H1 (cell line): ENCODE results near the gene SEH1L. TPM values are rescaled to one million over a fixed set of nuclear protein-coding genes. Genes with fewer than 3 reads are reported as not detected.

ENCODE experiments used
- CTCF ChIA-PET: fragments of 300-600 bp; sonication (Branson Sonifier 250); formaldehyde crosslinking; loops from one replicate; lab custom pipeline; 2021; ENCODE audit not compliant: partially characterized antibody; lab: Charles Lee
- POLR2A ChIA-PET: fragments of 300-600 bp; sonication (Branson Sonifier 250); formaldehyde crosslinking; loops from one replicate; lab custom pipeline; 2021; ENCODE audit warnings: inconsistent platforms; ENCODE audit not compliant: partially characterized antibody; lab: Charles Lee
- DNase-seq, 2 experiments: peaks; one replicate each; pipeline versions ENCODE4 v3.0.0 to v3.0.0-alpha.2; 2010 to 2022; ENCODE audit warnings: low spot score in 2 of 2, low read depth in 1 of 2, mixed read lengths in 1 of 2
- FAIRE-seq: peaks from 2 replicates; lab custom pipeline; 2011; peaks lifted over from hg19 to GRCh38; lab: Jason Lieb, UNC
- H2AFZ ChIP-seq: 2 replicates; pipeline ENCODE4 v1.8.1; 2012; ENCODE audit warnings: low read length, inconsistent platforms
- H2AK5ac ChIP-seq: 2 replicates; pipeline ENCODE4 v1.6.1; 2013; ENCODE audit warnings: low read depth, low read length
- H2BK120ac ChIP-seq: replicated peaks from 2 replicates; pipeline ENCODE3; 2013; ENCODE audit warnings: low read depth, low read length, inconsistent platforms
- H2BK12ac ChIP-seq: 2 replicates; pipeline ENCODE4 v1.6.1; 2013; ENCODE audit warnings: low read depth, low read length
- H2BK15ac ChIP-seq: 2 replicates; pipeline ENCODE4 v1.6.1; 2013; ENCODE audit warnings: low read length
- H2BK20ac ChIP-seq: 2 replicates; pipeline ENCODE4 v1.6.1; 2013; ENCODE audit warnings: low read length
- H2BK5ac ChIP-seq: 2 replicates; pipeline ENCODE4 v1.6.1; 2013; ENCODE audit warnings: low read depth, low read length
- H3K14ac ChIP-seq: 2 replicates; pipeline ENCODE4 v1.6.1; 2013; ENCODE audit warnings: inconsistent platforms; ENCODE audit not compliant: insufficient read length
- H3K18ac ChIP-seq: 2 replicates; pipeline ENCODE4 v1.6.1; 2013; ENCODE audit warnings: low read length; ENCODE audit errors: extremely low read depth
- H3K23ac ChIP-seq: 2 replicates; pipeline ENCODE4 v1.6.1; 2013; ENCODE audit warnings: inconsistent platforms; ENCODE audit not compliant: insufficient read length
- H3K23me2 ChIP-seq: 2 replicates; pipeline ENCODE4 v1.6.1; 2013; ENCODE audit warnings: low read depth, low read length
- H3K27ac ChIP-seq: 2 replicates; pipeline ENCODE4 v1.6.1; 2011; ENCODE audit warnings: low read depth, low read length, inconsistent platforms
- H3K27me3 ChIP-seq, 4 experiments: replicated peaks in 1 of 4; 1 replicate in 1 of 4; 2 replicates in 3 of 4; pipeline versions ENCODE4 v1.6.1 to v1.8.1; 2011 to 2013; ENCODE audit warnings: low read length in 3 of 4, mild to moderate bottlenecking in 3 of 4, inconsistent platforms in 2 of 4, mixed read lengths in 2 of 4, moderate library complexity in 1 of 4; ENCODE audit not compliant: control insufficient read depth in 3 of 4, insufficient read depth in 3 of 4; ENCODE audit errors: extremely low read depth in 1 of 4
- H3K36me3 ChIP-seq, 4 experiments: 2 replicates each; pipeline versions ENCODE4 v1.6.1 to v1.8.1; 2011 to 2013; ENCODE audit warnings: mild to moderate bottlenecking in 4 of 4, low read length in 3 of 4, moderate library complexity in 2 of 4, control low read depth in 1 of 4, inconsistent platforms in 1 of 4; ENCODE audit not compliant: insufficient read depth in 4 of 4, control insufficient read depth in 2 of 4
- H3K4ac ChIP-seq: replicated peaks from 2 replicates; pipeline ENCODE3; 2013; ENCODE audit warnings: low read length, low read depth, mixed read lengths, inconsistent platforms; ENCODE audit not compliant: insufficient read length
- H3K4me1 ChIP-seq, 4 experiments: replicated peaks in 1 of 4; 1 replicate in 1 of 4; 2 replicates in 3 of 4; pipeline versions ENCODE4 v1.6.1 to v1.8.1; 2011 to 2013; ENCODE audit warnings: low read length in 3 of 4, inconsistent platforms in 2 of 4, mixed read lengths in 1 of 4; ENCODE audit not compliant: insufficient read depth in 4 of 4, control insufficient read depth in 3 of 4
- H3K4me2 ChIP-seq, 2 experiments: 2 replicates each; pipeline versions ENCODE4 v1.6.1 to v1.8.1; 2011 to 2013; ENCODE audit warnings: low read depth in 2 of 2, low read length in 2 of 2, control low read depth in 1 of 2, inconsistent platforms in 1 of 2, mild to moderate bottlenecking in 1 of 2; ENCODE audit not compliant: insufficient read depth in 1 of 2
- H3K4me3 ChIP-seq, 4 experiments: fragments of 200-600, 300-600 bp in 1 of 4; sonication (generic), shearing (Covaris generic), sonication (Bioruptor Twin) in 1 of 4; 2 replicates each; pipeline versions ENCODE4 v1.5.1 to v1.8.1; 2011 to 2016; ENCODE audit warnings: low read length in 4 of 4, low read depth in 3 of 4, control low read depth in 2 of 4, inconsistent platforms in 2 of 4, mild to moderate bottlenecking in 2 of 4, mixed read lengths in 1 of 4, moderate library complexity in 1 of 4; ENCODE audit not compliant: insufficient read depth in 2 of 4; ENCODE audit errors: extremely low read depth in 1 of 4
- H3K56ac ChIP-seq: replicated peaks from 2 replicates; pipeline ENCODE3; 2013; ENCODE audit warnings: low read depth, mild to moderate bottlenecking, mixed read lengths, low read length, inconsistent platforms; ENCODE audit not compliant: insufficient read length
- H3K79me1 ChIP-seq: 2 replicates; pipeline ENCODE4 v1.6.1; 2013; ENCODE audit warnings: low read depth, low read length, control low read depth
- H3K79me2 ChIP-seq, 2 experiments: 2 replicates each; pipeline versions ENCODE4 v1.6.1 to v1.8.1; 2012 to 2013; ENCODE audit warnings: low read length in 2 of 2, mild to moderate bottlenecking in 2 of 2, inconsistent platforms in 1 of 2; ENCODE audit not compliant: insufficient read depth in 2 of 2, control insufficient read depth in 1 of 2
- H3K9ac ChIP-seq, 4 experiments: replicated peaks in 1 of 4; 1 replicate in 1 of 4; 2 replicates in 3 of 4; pipeline versions ENCODE4 v1.6.1 to v1.8.1; 2011 to 2013; ENCODE audit warnings: low read depth in 3 of 4, low read length in 3 of 4, control low read depth in 2 of 4, mild to moderate bottlenecking in 2 of 4, moderate library complexity in 2 of 4, inconsistent platforms in 1 of 4; ENCODE audit errors: extremely low read depth in 1 of 4
- H3K9me3 ChIP-seq, 2 experiments: 2 replicates each; pipeline versions ENCODE4 v1.6.1 to v1.8.1; 2012 to 2013; ENCODE audit warnings: mild to moderate bottlenecking in 2 of 2, moderate library complexity in 2 of 2, control low read depth in 1 of 2, inconsistent platforms in 1 of 2, low read depth in 1 of 2, low read length in 1 of 2, mixed read lengths in 1 of 2; ENCODE audit not compliant: insufficient read depth in 2 of 2
- H4K20me1 ChIP-seq, 2 experiments: replicated peaks in 1 of 2; 2 replicates each; pipeline versions ENCODE3 to v1.8.1; 2011 to 2013; ENCODE audit warnings: inconsistent platforms in 2 of 2, low read length in 2 of 2, mild to moderate bottlenecking in 1 of 2; ENCODE audit not compliant: insufficient read depth in 2 of 2, control insufficient read depth in 1 of 2
- H4K5ac ChIP-seq: 2 replicates; pipeline ENCODE4 v1.6.1; 2013; ENCODE audit warnings: low read length, low read depth, mixed read lengths, inconsistent platforms; ENCODE audit not compliant: insufficient read length
- H4K8ac ChIP-seq: 2 replicates; pipeline ENCODE4 v1.8.0; 2013; ENCODE audit warnings: mild to moderate bottlenecking, moderate library complexity, low read length, inconsistent platforms; ENCODE audit not compliant: insufficient read depth; ENCODE audit errors: extremely low read depth
- H4K91ac ChIP-seq: replicated peaks from 2 replicates; pipeline ENCODE3; 2013; ENCODE audit warnings: low read length, mixed read lengths, inconsistent platforms; ENCODE audit not compliant: insufficient read length
- WGBS, 2 experiments: shearing (Covaris generic) in 1 of 2; methylation state at CpG; one replicate each; pipeline versions ENCODE4 v1.1.6 to v1.1.7; 2013 to 2015; ENCODE audit warnings: low lambda C conversion rate in 2 of 2, mixed read lengths in 2 of 2, inconsistent platforms in 1 of 2, low coverage in 1 of 2, missing lambda C conversion rate in 1 of 2; ENCODE audit not compliant: insufficient replicate concordance in 2 of 2, insufficient coverage in 1 of 2, insufficient read length in 1 of 2; ENCODE audit errors: extremely low coverage in 1 of 2, missing lambda C conversion rate in 1 of 2; 5-methylcytosine and 5-hydroxymethylcytosine counted together
- polyA plus RNA-seq, 7 experiments: library from polyadenylated mRNA; depleted of rRNA in 3 of 7; stranded (reverse) in 5 of 7; unstranded in 2 of 7; fragments of >200 nt in 5 of 7; fragments of 200-250 nt in 2 of 7; gene quantifications; 1 replicate in 5 of 7; 2 replicates in 1 of 7; 4 replicates in 1 of 7; pipeline versions ENCODE4 v1.2.1 to v1.2.3, GENCODE V29; 2011 to 2013; ENCODE audit warnings: missing spikeins in 2 of 7, mixed read lengths in 2 of 7
- total RNA-seq: library from RNA; stranded (reverse); fragmentation: NEBNext Ultra II Directional; extraction: Animal tissue kit (Norgen Biotek cat#: 25700); gene quantifications from 2 replicates; pipeline ENCODE4 v1.2.1, GENCODE V29; 2021

The SEH1L gene
- total and polyA plus RNA-seq, 2 of the 8 experiments (the other 6 are each of a cell fraction or from before 2014, with no cell fraction given) = 41.7 to 96.7 TPM

DNA sequence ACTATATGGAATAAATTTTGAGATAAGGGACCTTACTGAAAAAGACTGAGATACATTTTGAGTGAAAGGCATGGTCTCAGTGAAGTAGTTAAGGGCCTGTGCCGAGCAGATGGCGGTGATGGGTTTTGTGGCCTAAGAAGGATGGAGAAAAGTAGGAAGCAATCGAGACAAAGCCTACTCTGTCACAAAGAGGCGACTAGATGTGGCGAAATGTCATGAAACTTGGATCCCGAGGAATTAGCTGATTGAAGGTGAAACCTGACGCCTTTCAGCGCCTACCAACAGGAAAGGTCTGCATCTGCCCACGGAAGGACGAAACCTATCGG is 42.8 kb downstream of the SEH1L start:
- Histone ChIP-seq H3K36me3 (peaks cover 0 to 4% (median under 1%) of the 10 kb centered on the region in 4 experiments; a peak in 1 of 8 replicates), H2BK15ac (no peak overlapping the region), H2BK12ac (no peak overlapping the region; the same call in 1 of the 2 replicates), H3K4me2 (peak overlapping the region; percentile 77 to 85), H3K9me3 (no peaks in the 10 kb centered on the region), H3K4ac (no peak overlapping the region), H3K18ac (peak overlapping the region; percentile 66), H4K5ac (no peak overlapping the region), H2BK120ac (no peak overlapping the region), H3K27ac (no peak overlapping the region), H4K91ac (no peak overlapping the region), H3K79me2 (peaks cover 23 to 38% of the 10 kb centered on the region in 2 experiments), H2AK5ac (no peak overlapping the region), H3K4me1 (peaks cover 2 to 12% (median 3%) of the 10 kb centered on the region in 4 experiments; a peak in 4 of 7 replicates), H3K79me1 (peaks cover 8% of the 10 kb centered on the region), H4K8ac (peak overlapping the region; percentile 41; the same call in 1 of the 2 replicates), H3K14ac (no peak overlapping the region), H4K20me1 (peaks cover 0 to 2% of the 10 kb centered on the region in 2 experiments), H3K56ac (no peak overlapping the region), H3K27me3 (no peaks in the 10 kb centered on the region), H3K23ac (no peak overlapping the region), H3K23me2 (peaks cover 14% of the 10 kb centered on the region), H2BK20ac (no peak overlapping the region), H2AFZ (peak overlapping the region; percentile 21; the same call in 1 of the 2 replicates), H3K9ac (peak overlapping the region; percentile 49 to 72 (median 52)), H3K4me3 (peak overlapping the region; percentile 85 to 97 (median 88)), H2BK5ac (0 out of 2 replicates have a peak overlapping the region, but pooled peaks have one; percentile 99)
- FAIRE-seq (no peak), DNase-seq (no peak)
- ChIA-PET CTCF (no interaction called here), POLR2A (interaction anchor here (0.6 to 1.6 kb wide), 15 partner anchors 10 to 893 kb away, joined by 3 to 7 read pairs (median 3); partner anchors contain the start of genes CEP76 and SEH1L)
- 8% methylated on average over 11 of the region's 11 CpGs; no CpG with 5 or more reads in 1 of the 2 experiments for WGBS, 2 experiments
